Measurements from ENCODE around the gene AHNAK. TPM values are rescaled to one million over a fixed set of nuclear protein-coding genes. Genes with fewer than 3 reads are reported as not detected.

Gene AHNAK
- total and polyA plus RNA-seq, 2 of the 8 experiments (the other 6 are each of a cell fraction or from before 2014, with no cell fraction given), result 2.0 to 5.8 TPM

DNA sequence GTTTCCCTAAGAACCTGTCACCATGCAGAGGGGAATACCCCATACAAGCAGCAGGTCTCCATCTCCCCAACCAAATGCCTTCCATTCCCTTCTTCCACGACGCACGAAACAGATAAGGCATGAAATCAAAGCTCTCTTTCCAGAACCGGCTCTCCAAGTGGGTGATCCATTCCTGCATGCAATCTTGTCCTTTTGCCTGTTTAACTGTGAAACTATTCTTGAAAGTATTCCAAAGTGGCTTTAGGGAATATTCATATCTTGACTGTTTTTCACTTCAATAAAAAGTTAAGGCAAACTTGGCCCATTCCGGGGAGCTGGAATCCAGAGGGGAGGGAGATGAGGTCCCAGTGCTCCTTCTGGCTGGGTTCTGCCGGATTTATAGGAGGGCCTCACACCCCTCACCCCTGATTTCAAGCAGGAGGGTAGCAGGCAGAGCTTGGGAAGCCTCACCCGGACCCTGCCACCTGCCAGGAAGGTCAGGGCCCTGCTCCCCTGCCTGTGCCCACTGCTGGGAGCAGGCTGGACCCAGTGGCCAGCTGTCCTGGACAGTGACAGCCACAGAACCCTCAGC lies 66.9 kb downstream of the AHNAK start:
- FAIRE-seq (no peak), DNase-seq (ENCODE audit: low read depth in 1 of 2, low spot score in 2 of 2) (no peak)
- H4K8ac ChIP-seq (ENCODE audit: extremely low read depth, insufficient read depth, low read length), result no peak overlapping the region; the same call in 1 of the 2 replicates
- no peaks in the 10 kb centered on the region for H3K79me2 ChIP-seq (ENCODE audit: control insufficient read depth in 1 of 2, insufficient read depth in 2 of 2, low read length in 2 of 2)
- no peaks in the 10 kb centered on the region for H3K23me2 ChIP-seq (ENCODE audit: low read depth, low read length)
- H3K18ac ChIP-seq (ENCODE audit: extremely low read depth, low read length), result no peak overlapping the region
- no peak overlapping the region for H2BK120ac ChIP-seq (replicated peaks; ENCODE audit: low read depth, low read length)
- 0 out of 2 replicates have a peak overlapping the region, but pooled peaks have one; percentile 27 for H2BK12ac ChIP-seq (ENCODE audit: low read depth, low read length)
- H3K4ac ChIP-seq (replicated peaks; ENCODE audit: insufficient read length, low read depth, low read length), result no peak overlapping the region
- no peaks in the 10 kb centered on the region for H3K9me3 ChIP-seq (ENCODE audit: insufficient read depth in 2 of 2, low read depth in 1 of 2, low read length in 1 of 2)
- H4K5ac ChIP-seq (ENCODE audit: insufficient read length, low read depth, low read length), result no peak overlapping the region
- no peak overlapping the region for H3K4me3 ChIP-seq (ENCODE audit: extremely low read depth in 1 of 4, insufficient read depth in 2 of 4, low read depth in 3 of 4, low read length in 4 of 4)
- H2BK20ac ChIP-seq (ENCODE audit: low read length), result no peak overlapping the region
- no peak overlapping the region for H2AFZ ChIP-seq (ENCODE audit: low read length)
- no peak overlapping the region for H3K56ac ChIP-seq (replicated peaks; ENCODE audit: insufficient read length, low read depth, low read length)
- ChIA-PET POLR2A (ENCODE audit: partially characterized antibody) (interaction anchor here (0.9 to 1.2 kb wide), 2 partner anchors 8 to 134 kb away, joined by 3 read pairs; no protein-coding TSS in a partner anchor), CTCF (ENCODE audit: partially characterized antibody) (interaction anchor here (0.6 to 3.9 kb wide), 6 partner anchors 15 to 80 kb away, joined by 3 to 21 read pairs (median 4); no protein-coding TSS in a partner anchor)
- no peak overlapping the region for H2BK5ac ChIP-seq (ENCODE audit: low read depth, low read length)
- no peaks in the 10 kb centered on the region for H4K20me1 ChIP-seq (replicated peaks in 1 of 2; ENCODE audit: control insufficient read depth in 1 of 2, insufficient read depth in 2 of 2, low read length in 2 of 2)
- peaks cover 0 to 5% (median 0%) of the 10 kb centered on the region in 4 experiments; a peak in 2 of 7 replicates for H3K4me1 ChIP-seq (replicated peaks in 1 of 4; ENCODE audit: control insufficient read depth in 3 of 4, insufficient read depth in 4 of 4, low read length in 3 of 4)
- no peaks in the 10 kb centered on the region for H3K36me3 ChIP-seq (ENCODE audit: control insufficient read depth in 2 of 4, insufficient read depth in 4 of 4, low read length in 3 of 4)
- H3K27ac ChIP-seq (ENCODE audit: low read depth, low read length), result no peak overlapping the region
- no peak overlapping the region for H2AK5ac ChIP-seq (ENCODE audit: low read depth, low read length)
- no peak overlapping the region for H3K4me2 ChIP-seq (ENCODE audit: insufficient read depth in 1 of 2, low read depth in 2 of 2, low read length in 2 of 2)
- H3K27me3 ChIP-seq (replicated peaks in 1 of 4; ENCODE audit: control insufficient read depth in 3 of 4, extremely low read depth in 1 of 4, insufficient read depth in 3 of 4, low read length in 3 of 4), result no peaks in the 10 kb centered on the region
- H3K14ac ChIP-seq (ENCODE audit: insufficient read length), result no peak overlapping the region
- no peak overlapping the region for H3K9ac ChIP-seq (replicated peaks in 1 of 4; ENCODE audit: extremely low read depth in 1 of 4, low read depth in 3 of 4, low read length in 3 of 4)
- no peak for TF ChIP-seq CTBP2 (IDR thresholded peaks at IDR 0.05; ENCODE audit: borderline replicate concordance, insufficient read depth, insufficient read length, low read length)
- no peak for TF ChIP-seq KDM1A (IDR thresholded peaks at IDR 0.05; ENCODE audit: borderline replicate concordance, low read length)
- no peak overlapping the region for H4K91ac ChIP-seq (replicated peaks; ENCODE audit: insufficient read length, low read length)
- H3K79me1 ChIP-seq (ENCODE audit: low read depth, low read length), result no peaks in the 10 kb centered on the region
- WGBS, 2 experiments (ENCODE audit: extremely low coverage in 1 of 2, insufficient coverage in 1 of 2, insufficient read length in 1 of 2, insufficient replicate concordance in 2 of 2, low coverage in 1 of 2, low lambda C conversion rate in 2 of 2, missing lambda C conversion rate in 1 of 2), result 83% methylated on average over 7 of the region's 7 CpGs; no CpG with 5 or more reads in 1 of the 2 experiments
- H2BK15ac ChIP-seq (ENCODE audit: low read length), result no peak overlapping the region
- no peak overlapping the region for H3K23ac ChIP-seq (ENCODE audit: insufficient read length)
